ENCODE data around the gene MIF4GD. TPM values are rescaled to one million over a fixed set of nuclear protein-coding genes. Genes with fewer than 3 reads are reported as not detected.

Gene MIF4GD
- total RNA-seq, 4 donors from 2014 or later, result 42.4 to 52.0 (median 44.8) TPM

- Histone ChIP-seq H3K4me3 (no peak overlapping the region), H3K4me1 (peaks cover 8 to 16% (median 10%) of the 10 kb centered on the region in 4 donors), H3K27ac (replicated peaks in 1 of 4) (no peak overlapping the region), H3K36me3 (peaks cover 9 to 57% (median 40%) of the 10 kb centered on the region in 4 donors), H3K27me3 (no peaks in the 10 kb centered on the region), H3K9me3 (no peaks in the 10 kb centered on the region)
- intact Hi-C loops (cut with DNase I), result no loop called here
- TF ChIP-seq POLR2A (IDR thresholded peaks at IDR 0.05; ENCODE audit: low read depth), result no peak
- no peak for TF ChIP-seq POLR2AphosphoS5 (IDR thresholded peaks at IDR 0.05)
- TF ChIP-seq EP300 (IDR thresholded peaks at IDR 0.05), result no peak
- TF ChIP-seq CTCF (IDR thresholded peaks at IDR 0.05), result no peak
- 91% methylated on average over 6 of the region's 6 CpGs for WGBS
- no peak for DNase-seq (ENCODE audit: extremely low spot score)
These were observed 6.6 kb upstream of the MIF4GD start for GRCh38 chr17:75277664-75278071.

DNA sequence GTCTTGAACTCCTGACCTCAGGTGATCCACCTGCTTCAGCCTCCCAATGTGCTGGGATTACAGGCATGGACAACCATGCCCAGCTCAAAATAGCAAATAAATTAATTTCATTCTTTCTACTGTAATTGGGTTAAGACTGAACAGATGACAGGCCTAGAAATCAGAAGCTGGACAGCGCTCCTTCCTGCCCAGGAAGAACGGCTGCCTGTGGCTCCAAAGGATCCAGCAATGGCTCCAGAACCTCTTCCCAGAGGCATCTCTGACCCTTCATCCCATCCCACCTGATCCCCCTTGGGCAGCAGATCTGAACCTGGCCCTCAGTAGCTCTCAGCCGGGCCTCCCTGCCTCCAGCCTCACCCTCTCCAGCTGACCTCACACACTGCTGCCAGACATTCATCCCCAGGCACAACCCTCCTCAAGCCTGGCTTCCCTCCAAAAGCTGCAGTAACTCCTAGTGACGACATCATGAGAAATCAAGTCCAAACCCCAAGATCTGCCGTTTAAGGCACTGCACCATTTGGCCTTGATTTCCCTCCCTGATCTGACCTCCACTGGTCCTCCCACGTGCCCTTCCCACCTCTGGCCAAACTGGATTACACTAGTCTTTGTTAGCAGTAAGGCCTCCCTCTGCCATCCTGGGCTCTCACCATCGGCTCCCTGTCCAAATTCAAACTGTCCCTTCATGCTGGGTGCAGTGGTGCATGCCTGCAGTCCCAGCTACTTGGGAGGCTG, 3.1 kb upstream of the MIF4GD start:
- DNase-seq (ENCODE audit: extremely low spot score), result no peak
- no peaks in the 10 kb centered on the region for H3K9me3 ChIP-seq
- 63% methylated on average over 7 of the region's 7 CpGs for WGBS
- no peak overlapping the region for H3K4me3 ChIP-seq
- no peak for TF ChIP-seq POLR2AphosphoS5 (IDR thresholded peaks at IDR 0.05)
- no peak for TF ChIP-seq CTCF (IDR thresholded peaks at IDR 0.05)
- no peak for TF ChIP-seq POLR2A (IDR thresholded peaks at IDR 0.05; ENCODE audit: low read depth)
- TF ChIP-seq EP300 (IDR thresholded peaks at IDR 0.05), result no peak
- H3K27me3 ChIP-seq, result peaks cover 0 to 4% (median 0%) of the 10 kb centered on the region in 4 donors
- H3K4me1 ChIP-seq, result peaks cover 27 to 41% (median 36%) of the 10 kb centered on the region in 4 donors
- no peak overlapping the region for H3K27ac ChIP-seq (replicated peaks in 1 of 4)
- peaks cover 0 to 26% (median 19%) of the 10 kb centered on the region in 4 donors for H3K36me3 ChIP-seq
- intact Hi-C loops (cut with DNase I), result loop anchor here (5.0 kb wide), 1 partner anchor 133 kb away; the partner anchor contains the start of gene GRB2

DNA sequence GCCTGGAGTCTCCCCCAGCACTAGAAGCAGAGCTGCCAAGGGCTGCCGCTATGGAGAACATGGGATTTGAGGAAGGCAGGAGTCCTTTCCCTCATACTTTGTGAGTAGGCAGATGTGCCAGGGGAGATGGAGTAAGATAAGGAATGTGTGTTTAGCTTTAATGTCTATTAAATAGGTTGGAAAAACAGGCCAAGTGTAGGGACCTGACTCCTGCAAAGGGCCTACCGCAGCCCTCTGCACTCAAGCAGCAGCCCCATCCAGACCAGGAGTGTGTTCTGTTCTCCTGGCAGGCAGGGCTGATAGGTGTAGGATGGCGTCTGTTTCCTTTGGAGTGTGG, 1.8 kb upstream of the MIF4GD start:
- H3K4me1 ChIP-seq, result peaks cover 27 to 50% (median 38%) of the 10 kb centered on the region in 4 donors
- H3K4me3 ChIP-seq, result no peak overlapping the region
- H3K27ac ChIP-seq (replicated peaks in 1 of 4), result peak overlapping the region in 3 of 4 donors; percentile 16 to 98 (median 19)
- DNase-seq (ENCODE audit: extremely low spot score), result no peak
- no peak for TF ChIP-seq POLR2A (IDR thresholded peaks at IDR 0.05; ENCODE audit: low read depth)
- TF ChIP-seq POLR2AphosphoS5 (IDR thresholded peaks at IDR 0.05), result no peak
- no peak for TF ChIP-seq CTCF (IDR thresholded peaks at IDR 0.05)
- no peak for TF ChIP-seq EP300 (IDR thresholded peaks at IDR 0.05)
- peaks cover 0 to 18% (median 10%) of the 10 kb centered on the region in 4 donors for H3K36me3 ChIP-seq
- WGBS, result 41% methylated on average over 3 of the region's 3 CpGs
- H3K9me3 ChIP-seq, result no peaks in the 10 kb centered on the region
- H3K27me3 ChIP-seq, result peaks cover 0 to 4% (median 0%) of the 10 kb centered on the region in 4 donors
- intact Hi-C loops (cut with DNase I), result loop anchor here (5.0 kb wide), 1 partner anchor 134 kb away; the partner anchor contains the start of gene GRB2

DNA sequence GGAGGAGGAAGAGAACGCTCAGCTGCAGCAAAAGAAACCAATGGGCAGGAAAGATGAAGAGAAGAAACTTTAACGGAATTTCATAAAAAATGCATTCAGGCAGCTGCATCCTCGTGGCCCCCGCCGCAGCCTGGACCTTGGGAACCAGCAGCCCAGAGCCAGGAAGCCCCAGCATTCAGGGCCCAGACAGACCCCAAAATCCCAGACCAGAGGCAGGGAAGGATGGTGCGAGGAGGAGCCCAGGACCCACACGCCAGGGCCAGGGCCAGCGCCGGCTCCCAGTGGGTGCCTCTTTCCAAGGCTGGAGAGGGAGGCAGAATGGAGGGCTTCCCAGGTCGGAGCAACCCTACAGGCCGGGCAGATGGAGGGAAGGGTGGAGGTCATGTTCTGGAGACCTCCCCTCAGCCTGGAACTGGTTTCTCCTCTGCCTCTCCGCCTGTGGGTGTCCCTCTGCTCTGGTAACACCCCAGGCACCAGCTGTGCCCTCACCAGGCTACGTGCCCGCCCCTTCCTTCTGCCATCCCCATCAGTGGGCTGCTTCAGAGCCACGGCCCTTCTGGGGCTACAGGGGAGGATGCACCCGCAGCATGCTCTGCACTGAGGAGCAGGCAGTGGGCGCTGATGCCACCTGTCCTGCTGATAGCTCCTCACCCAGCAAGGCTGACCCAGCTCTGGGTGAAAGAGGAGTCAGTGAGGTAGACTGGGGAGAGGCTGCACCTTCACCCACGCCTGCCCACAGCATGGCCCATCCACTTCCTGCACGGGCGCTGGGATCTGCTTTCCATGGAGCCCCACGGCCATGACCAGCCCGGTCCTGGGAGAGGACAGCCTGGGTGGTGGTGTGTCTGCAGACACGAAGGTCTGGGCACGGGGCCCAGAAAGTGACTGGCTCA, 1.2 kb upstream of the MIF4GD start:
- H3K36me3 ChIP-seq, result peaks cover 0 to 16% (median 6%) of the 10 kb centered on the region in 4 donors
- 41% methylated on average over 18 of the region's 24 CpGs for WGBS
- DNase-seq (ENCODE audit: extremely low spot score), result no peak
- H3K9me3 ChIP-seq, result no peaks in the 10 kb centered on the region
- H3K27me3 ChIP-seq, result peaks cover 0 to 4% (median 0%) of the 10 kb centered on the region in 4 donors
- H3K4me3 ChIP-seq, result peak overlapping the region; percentile 88 to 90 (median 90)
- TF ChIP-seq EP300 (IDR thresholded peaks at IDR 0.05) (no peak), POLR2A (IDR thresholded peaks at IDR 0.05; ENCODE audit: low read depth) (no peak), CTCF (IDR thresholded peaks at IDR 0.05) (no peak), POLR2AphosphoS5 (IDR thresholded peaks at IDR 0.05) (no peak)
- intact Hi-C loops (cut with DNase I), result loop anchor here (5.0 kb wide), 1 partner anchor 135 kb away; the partner anchor contains the start of gene GRB2
- peaks cover 27 to 56% (median 41%) of the 10 kb centered on the region in 4 donors for H3K4me1 ChIP-seq
- H3K27ac ChIP-seq (replicated peaks in 1 of 4), result peak overlapping the region; percentile 96 to 98 (median 97)
